ENCODE results near the gene ZC3H10.

The ZC3H10 gene

GRCh38 chr12:56163533-56164344, 45.7 kb downstream of the ZC3H10 start:
- no peak for TF ChIP-seq CTCF (conservative IDR thresholded peaks at IDR 0.05; ENCODE audit: low read depth, low read length)
- DNase-seq (ENCODE audit: low read depth) = no peak
- no peak overlapping the region for H3K4me3 ChIP-seq (ENCODE audit: low read length)

GRCh38 chr12:56164345-56164729, 46.3 kb downstream of the ZC3H10 start:
- no peak overlapping the region for H3K4me3 ChIP-seq (ENCODE audit: low read length)
- TF ChIP-seq CTCF (conservative IDR thresholded peaks at IDR 0.05; ENCODE audit: low read depth, low read length) = no peak
- DNase-seq (ENCODE audit: low read depth) = no peak

- H3K4me3 ChIP-seq (ENCODE audit: low read length) = no peak overlapping the region
- no peak for DNase-seq (ENCODE audit: low read depth)
- TF ChIP-seq CTCF (conservative IDR thresholded peaks at IDR 0.05; ENCODE audit: low read depth, low read length) = no peak
Measured at GRCh38 chr12:56165369-56165768, 47.3 kb downstream of the ZC3H10 start.

DNA sequence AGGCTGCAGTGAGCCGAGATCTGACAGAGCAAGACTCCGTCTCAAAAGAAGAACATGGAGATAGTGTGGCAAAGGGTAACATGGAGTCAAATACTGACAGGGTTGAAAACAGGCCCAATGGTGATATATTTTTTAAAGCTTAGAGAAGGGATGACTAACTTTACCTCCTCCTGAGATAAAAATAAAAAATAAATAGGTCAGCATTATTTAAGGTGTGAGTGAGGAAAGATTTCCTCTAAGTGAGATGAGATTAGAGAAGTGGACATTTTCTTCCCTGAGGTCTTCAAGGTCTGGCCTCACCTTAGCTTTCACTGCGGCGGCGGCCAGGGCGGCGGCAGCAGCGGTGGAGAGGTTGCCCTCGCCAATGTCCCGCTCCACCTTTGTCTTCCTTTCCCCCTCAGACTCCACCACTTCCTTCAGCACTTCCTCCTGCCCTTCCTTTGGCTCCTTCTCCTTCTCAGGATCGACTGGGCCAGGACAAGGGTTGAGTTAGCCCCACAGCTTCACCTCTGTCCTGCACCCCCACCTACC, 51.2 kb downstream of the ZC3H10 start:
- no peak overlapping the region for H3K4me3 ChIP-seq (ENCODE audit: low read length)
- no peak for TF ChIP-seq CTCF (conservative IDR thresholded peaks at IDR 0.05; ENCODE audit: low read depth, low read length)
- no peak for DNase-seq (ENCODE audit: low read depth)

DNA sequence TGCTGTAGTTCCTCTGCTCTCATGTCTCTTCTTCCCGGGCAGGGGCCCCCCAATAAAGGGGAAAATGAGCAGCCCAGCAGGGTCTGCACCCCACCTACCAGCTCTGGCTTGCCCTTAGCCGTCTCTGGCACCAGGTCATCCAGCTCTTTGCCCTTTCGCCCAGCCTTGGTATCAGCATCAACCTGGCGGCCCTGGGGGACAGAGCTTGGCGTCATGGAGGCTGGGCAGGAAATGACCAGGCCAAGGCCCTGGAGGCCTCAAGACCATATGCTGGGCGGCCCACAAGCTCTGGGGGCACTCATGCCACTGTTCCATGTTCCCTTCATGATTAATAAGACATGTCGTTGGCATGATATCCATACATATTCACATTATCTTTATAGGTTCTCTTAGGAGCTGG, 54.8 kb downstream of the ZC3H10 start:
- H3K4me3 ChIP-seq (ENCODE audit: low read length) = no peak overlapping the region
- no peak for DNase-seq (ENCODE audit: low read depth)
- TF ChIP-seq CTCF (conservative IDR thresholded peaks at IDR 0.05; ENCODE audit: low read depth, low read length) = no peak

All from retinal pigment epithelial cell (primary cell).